ENCODE results near the gene CARS1. TPM values are rescaled to one million over a fixed set of nuclear protein-coding genes. Genes with fewer than 3 reads are reported as not detected.

Gene CARS1
- total RNA-seq, 4 donors from 2014 or later: 29.3 to 50.4 (median 36.4) TPM

GRCh38 chr11:3049430-3050243 lies 7.6 kb downstream of the CARS1 start:
- no peaks in the 10 kb centered on the region for H3K9me3 ChIP-seq
- peaks cover 0 to 46% (median 0%) of the 10 kb centered on the region in 3 donors for H3K36me3 ChIP-seq
- WGBS, 2 donors: 33% methylated on average over 18 of the region's 18 CpGs
- no peaks in the 10 kb centered on the region for H3K27me3 ChIP-seq
- no peak for TF ChIP-seq POLR2A (IDR thresholded peaks at IDR 0.05)
- peak in 1 of 2 donors; percentile 78 for TF ChIP-seq EP300 (IDR thresholded peaks at IDR 0.05)
- TF ChIP-seq, protein P1, sequence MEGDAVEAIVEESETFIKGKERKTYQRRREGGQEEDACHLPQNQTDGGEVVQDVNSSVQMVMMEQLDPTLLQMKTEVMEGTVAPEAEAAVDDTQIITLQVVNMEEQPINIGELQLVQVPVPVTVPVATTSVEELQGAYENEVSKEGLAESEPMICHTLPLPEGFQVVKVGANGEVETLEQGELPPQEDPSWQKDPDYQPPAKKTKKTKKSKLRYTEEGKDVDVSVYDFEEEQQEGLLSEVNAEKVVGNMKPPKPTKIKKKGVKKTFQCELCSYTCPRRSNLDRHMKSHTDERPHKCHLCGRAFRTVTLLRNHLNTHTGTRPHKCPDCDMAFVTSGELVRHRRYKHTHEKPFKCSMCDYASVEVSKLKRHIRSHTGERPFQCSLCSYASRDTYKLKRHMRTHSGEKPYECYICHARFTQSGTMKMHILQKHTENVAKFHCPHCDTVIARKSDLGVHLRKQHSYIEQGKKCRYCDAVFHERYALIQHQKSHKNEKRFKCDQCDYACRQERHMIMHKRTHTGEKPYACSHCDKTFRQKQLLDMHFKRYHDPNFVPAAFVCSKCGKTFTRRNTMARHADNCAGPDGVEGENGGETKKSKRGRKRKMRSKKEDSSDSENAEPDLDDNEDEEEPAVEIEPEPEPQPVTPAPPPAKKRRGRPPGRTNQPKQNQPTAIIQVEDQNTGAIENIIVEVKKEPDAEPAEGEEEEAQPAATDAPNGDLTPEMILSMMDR (IDR thresholded peaks at IDR 0.05): peak; percentile 30 to 53 (median 51)
- peak; percentile 39 to 61 for DNase-seq (ENCODE audit: low spot score in 2 of 2)
- H3K27ac ChIP-seq: peak overlapping the region in 3 of 4 donors; percentile 67 to 83 (median 81)
- peaks cover 0 to 56% (median 15%) of the 10 kb centered on the region in 4 donors for H3K4me1 ChIP-seq
- peak overlapping the region in 1 of 4 donors; percentile 10 for H3K4me3 ChIP-seq

DNA sequence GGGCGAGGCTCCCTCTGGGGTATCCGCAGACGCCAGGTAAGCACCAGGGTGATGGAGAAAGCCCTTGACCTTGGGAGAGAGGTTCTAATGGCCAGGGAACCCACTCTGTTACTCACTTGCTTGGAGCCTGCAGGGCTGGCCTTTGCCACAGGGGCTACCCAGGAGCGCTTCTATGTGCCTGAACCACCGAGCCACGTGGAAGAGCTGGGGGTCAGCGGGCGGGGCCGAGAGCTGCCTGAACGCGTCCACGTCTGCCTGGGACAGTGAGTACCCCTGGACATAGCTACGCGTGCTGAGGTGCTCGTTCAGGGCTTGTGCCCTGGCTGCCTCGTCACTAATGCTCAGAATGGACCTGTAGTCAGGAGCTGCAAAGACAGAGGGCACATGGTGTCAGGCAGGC lies 9.6 kb downstream of the CARS1 start:
- no peak for DNase-seq (ENCODE audit: low spot score in 2 of 2)
- Histone ChIP-seq H3K27me3 (no peaks in the 10 kb centered on the region), H3K9me3 (no peaks in the 10 kb centered on the region), H3K4me1 (peaks cover 0 to 56% (median 15%) of the 10 kb centered on the region in 4 donors), H3K27ac (no peak overlapping the region), H3K4me3 (no peak overlapping the region), H3K36me3 (peaks cover 0 to 30% (median 0%) of the 10 kb centered on the region in 3 donors)
- no peak for TF ChIP-seq EP300 (IDR thresholded peaks at IDR 0.05)
- TF ChIP-seq, protein P1 (IDR thresholded peaks at IDR 0.05): no peak
- no peak for TF ChIP-seq POLR2A (IDR thresholded peaks at IDR 0.05)
- 94 to 96% methylated on average over 11 to 16 of the region's 16 CpGs for WGBS, 2 donors

GRCh38 chr11:3046641-3047040 lies 10.6 kb downstream of the CARS1 start:
- TF ChIP-seq, protein P1 (IDR thresholded peaks at IDR 0.05): no peak
- H3K27ac ChIP-seq: no peak overlapping the region
- 90 to 95% methylated on average over 7 of the region's 8 CpGs for WGBS, 2 donors
- H3K9me3 ChIP-seq: no peaks in the 10 kb centered on the region
- peaks cover 0 to 56% (median 15%) of the 10 kb centered on the region in 4 donors for H3K4me1 ChIP-seq
- peaks cover 0 to 35% (median 0%) of the 10 kb centered on the region in 3 donors for H3K36me3 ChIP-seq
- DNase-seq (ENCODE audit: low spot score in 2 of 2): no peak
- no peaks in the 10 kb centered on the region for H3K27me3 ChIP-seq
- no peak overlapping the region for H3K4me3 ChIP-seq

DNA sequence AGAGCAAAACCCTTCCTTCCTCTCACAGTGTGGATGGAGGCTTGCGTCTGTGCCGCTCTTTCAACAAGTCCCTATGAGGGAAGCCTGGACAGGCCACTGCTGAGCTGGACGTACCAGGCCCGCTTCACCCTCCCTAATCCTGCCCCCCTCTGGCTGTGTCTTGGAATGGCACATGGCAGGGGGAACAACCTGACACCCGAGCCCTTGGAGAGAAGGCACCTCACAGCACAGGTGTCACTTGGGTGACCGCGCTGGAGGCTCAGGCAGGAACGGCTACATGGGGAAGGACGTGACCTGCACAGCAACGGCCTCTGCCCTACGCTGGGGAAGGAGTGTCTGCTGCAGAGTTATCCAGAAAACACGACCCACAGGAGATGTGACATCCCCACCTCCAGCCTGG lies 11.0 kb downstream of the CARS1 start:
- TF ChIP-seq, protein P1 (IDR thresholded peaks at IDR 0.05): peak in 1 of 5 experiments; percentile 13
- no peak for TF ChIP-seq EP300 (IDR thresholded peaks at IDR 0.05)
- H3K27ac ChIP-seq: no peak overlapping the region

GRCh38 chr11:3044915-3045314 lies 12.3 kb downstream of the CARS1 start:
- 88 to 96% methylated on average over 12 of the region's 12 CpGs for WGBS, 2 donors
- Histone ChIP-seq H3K27ac (no peak overlapping the region), H3K36me3 (peaks cover 0 to 53% (median 5%) of the 10 kb centered on the region in 3 donors)

More for the DNA sequence above, 11.0 kb downstream of the CARS1 start:
- Histone ChIP-seq H3K27me3 (no peaks in the 10 kb centered on the region), H3K36me3 (peaks cover 0 to 40% (median 0%) of the 10 kb centered on the region in 3 donors), H3K4me3 (no peak overlapping the region), H3K4me1 (peaks cover 0 to 55% (median 15%) of the 10 kb centered on the region in 4 donors), H3K9me3 (no peaks in the 10 kb centered on the region)
- 80 to 83% methylated on average over 11 of the region's 12 CpGs for WGBS, 2 donors
- no peak for DNase-seq (ENCODE audit: low spot score in 2 of 2)

More at GRCh38 chr11:3044915-3045314, 12.3 kb downstream of the CARS1 start:
- Histone ChIP-seq H3K9me3 (no peaks in the 10 kb centered on the region), H3K27me3 (no peaks in the 10 kb centered on the region), H3K4me3 (no peak overlapping the region), H3K4me1 (peaks cover 0 to 43% (median 12%) of the 10 kb centered on the region in 4 donors)
- no peak for DNase-seq (ENCODE audit: low spot score in 2 of 2)
- TF ChIP-seq, protein P1 (IDR thresholded peaks at IDR 0.05): no peak

Measured in tibial nerve (tissue), 4 donors.